ENCODE data around the gene SLC7A6OS.

DNA sequence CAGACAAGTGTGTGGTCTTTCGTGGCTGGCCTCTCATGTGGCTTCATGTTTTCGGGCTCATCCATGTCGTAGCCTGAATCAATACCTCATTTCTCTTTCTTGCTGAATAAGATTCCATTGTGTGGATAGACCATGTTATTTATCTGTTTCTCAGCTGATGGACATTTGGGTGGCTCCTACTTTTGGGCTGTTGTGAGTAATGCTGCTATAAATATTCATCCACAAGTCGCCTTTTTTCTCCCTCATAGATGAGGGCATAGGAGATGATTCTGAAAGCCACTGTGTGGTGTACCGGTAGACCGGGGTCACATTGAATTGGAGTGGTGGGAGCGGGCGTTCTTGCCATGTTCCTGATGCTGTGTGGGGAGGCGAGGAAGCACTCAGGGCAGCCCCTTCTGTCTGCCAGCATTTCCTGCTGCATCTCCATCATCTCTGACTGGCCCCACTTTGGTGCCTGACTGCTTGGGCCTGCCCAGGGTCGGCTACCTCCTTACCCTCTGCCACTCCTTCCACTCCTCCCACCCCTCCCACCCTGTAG, 40.1 kb upstream of the SLC7A6OS start:
- TF ChIP-seq, protein P1, sequence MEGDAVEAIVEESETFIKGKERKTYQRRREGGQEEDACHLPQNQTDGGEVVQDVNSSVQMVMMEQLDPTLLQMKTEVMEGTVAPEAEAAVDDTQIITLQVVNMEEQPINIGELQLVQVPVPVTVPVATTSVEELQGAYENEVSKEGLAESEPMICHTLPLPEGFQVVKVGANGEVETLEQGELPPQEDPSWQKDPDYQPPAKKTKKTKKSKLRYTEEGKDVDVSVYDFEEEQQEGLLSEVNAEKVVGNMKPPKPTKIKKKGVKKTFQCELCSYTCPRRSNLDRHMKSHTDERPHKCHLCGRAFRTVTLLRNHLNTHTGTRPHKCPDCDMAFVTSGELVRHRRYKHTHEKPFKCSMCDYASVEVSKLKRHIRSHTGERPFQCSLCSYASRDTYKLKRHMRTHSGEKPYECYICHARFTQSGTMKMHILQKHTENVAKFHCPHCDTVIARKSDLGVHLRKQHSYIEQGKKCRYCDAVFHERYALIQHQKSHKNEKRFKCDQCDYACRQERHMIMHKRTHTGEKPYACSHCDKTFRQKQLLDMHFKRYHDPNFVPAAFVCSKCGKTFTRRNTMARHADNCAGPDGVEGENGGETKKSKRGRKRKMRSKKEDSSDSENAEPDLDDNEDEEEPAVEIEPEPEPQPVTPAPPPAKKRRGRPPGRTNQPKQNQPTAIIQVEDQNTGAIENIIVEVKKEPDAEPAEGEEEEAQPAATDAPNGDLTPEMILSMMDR (IDR thresholded peaks at IDR 0.05) = no peak
- TF ChIP-seq EP300 (IDR thresholded peaks at IDR 0.05) = no peak
